RWPE2 (cell line): ENCODE results near the gene PPAT.

Experiments
- ATAC-seq: fragments of 200-7000 bp; cut with Tn5 transposase; 3 replicates; pipeline ENCODE4 v1.9.1; 2021; ENCODE audit warnings: low read depth
- DNase-seq: peaks from one replicate; pipeline ENCODE4 v3.0.0-alpha.2; 2020; ENCODE audit warnings: low spot score
- H3K27ac ChIP-seq: fragments of 450-650 bp; 2 replicates; pipeline ENCODE4 v1.5.1; 2017; ENCODE audit warnings: mild to moderate bottlenecking; ENCODE audit not compliant: poor library complexity, severe bottlenecking
- H3K27me3 ChIP-seq: fragments of 250-450 bp; sonication (Bioruptor Pico); 2 replicates; pipeline ENCODE4 v1.5.1; 2021; ENCODE audit warnings: mild to moderate bottlenecking, moderate library complexity; ENCODE audit not compliant: insufficient read depth, poor library complexity, severe bottlenecking
- H3K36me3 ChIP-seq: fragments of 250-450 bp; sonication (Bioruptor Pico); 2 replicates; pipeline ENCODE4 v1.5.1; 2020; ENCODE audit warnings: low read depth, mild to moderate bottlenecking, moderate library complexity
- H3K4me1 ChIP-seq: fragments of 250-450 bp; sonication (Bioruptor Pico); 2 replicates; pipeline ENCODE4 v1.5.1; 2021; ENCODE audit warnings: mild to moderate bottlenecking, moderate library complexity; ENCODE audit not compliant: insufficient read depth, poor library complexity, severe bottlenecking
- H3K4me3 ChIP-seq: fragments of 250-450 bp; sonication (Bioruptor Pico); 2 replicates; pipeline ENCODE4 v1.5.1; 2021; ENCODE audit warnings: mild to moderate bottlenecking, moderate library complexity; ENCODE audit not compliant: severe bottlenecking
- H3K9me3 ChIP-seq: fragments of 250-450 bp; sonication (Bioruptor Pico); 2 replicates; pipeline ENCODE4 v1.5.1; 2021; ENCODE audit warnings: mild to moderate bottlenecking, moderate library complexity; ENCODE audit not compliant: severe bottlenecking
- CTCF ChIP-seq: fragments of 450-650 bp; IDR thresholded peaks from one replicate; pipeline ENCODE4 v1.5.1; 2017; ENCODE audit warnings: mild to moderate bottlenecking, moderate library complexity; ENCODE audit not compliant: poor library complexity, severe bottlenecking

The PPAT gene

GRCh38 chr4:56434599-56435139, 746 bp downstream of the PPAT start:
- H3K36me3 ChIP-seq: peaks cover 15% of the 10 kb centered on the region
- TF ChIP-seq CTCF: no peak
- peak overlapping the region; percentile 73 for H3K27ac ChIP-seq
- peak overlapping the region; percentile 81 for H3K4me3 ChIP-seq
- peaks cover 10% of the 10 kb centered on the region for H3K4me1 ChIP-seq
- no peaks in the 10 kb centered on the region for H3K27me3 ChIP-seq
- DNase-seq (peak; percentile 73), ATAC-seq (peak; percentile 52)
- no peaks in the 10 kb centered on the region for H3K9me3 ChIP-seq

- no peak for TF ChIP-seq CTCF
- no peak overlapping the region for H3K4me3 ChIP-seq
These were observed 2.1 kb downstream of the PPAT start for GRCh38 chr4:56433280-56433679.

GRCh38 chr4:56430203-56430602, 5.2 kb downstream of the PPAT start:
- no peak for TF ChIP-seq CTCF
- no peaks in the 10 kb centered on the region for H3K27me3 ChIP-seq
- DNase-seq: no peak
- H3K27ac ChIP-seq: no peak overlapping the region
- H3K4me3 ChIP-seq: no peak overlapping the region
- ATAC-seq: no peak
- no peaks in the 10 kb centered on the region for H3K9me3 ChIP-seq
- H3K4me1 ChIP-seq: peaks cover 1% of the 10 kb centered on the region
- H3K36me3 ChIP-seq: peaks cover 7% of the 10 kb centered on the region; the same call in 1 of the 2 replicates

More at GRCh38 chr4:56433280-56433679, 2.1 kb downstream of the PPAT start:
- Histone ChIP-seq H3K36me3 (peaks cover 5% of the 10 kb centered on the region; the same call in 1 of the 2 replicates), H3K27ac (no peak overlapping the region), H3K4me1 (peaks cover 3% of the 10 kb centered on the region), H3K27me3 (no peaks in the 10 kb centered on the region), H3K9me3 (no peaks in the 10 kb centered on the region)
- DNase-seq: no peak
- no peak for ATAC-seq

GRCh38 chr4:56427179-56427578, 8.2 kb downstream of the PPAT start:
- Histone ChIP-seq H3K9me3 (no peaks in the 10 kb centered on the region), H3K27me3 (no peaks in the 10 kb centered on the region), H3K4me3 (no peak overlapping the region), H3K27ac (no peak overlapping the region), H3K36me3 (peaks cover 7% of the 10 kb centered on the region; the same call in 1 of the 2 replicates), H3K4me1 (peaks cover 4% of the 10 kb centered on the region)
- no peak for ATAC-seq
- TF ChIP-seq CTCF: no peak
- DNase-seq: no peak

GRCh38 chr4:56426273-56426672, 9.1 kb downstream of the PPAT start:
- no peak for ATAC-seq
- Histone ChIP-seq H3K4me1 (peaks cover 4% of the 10 kb centered on the region), H3K27ac (no peak overlapping the region), H3K4me3 (no peak overlapping the region), H3K9me3 (no peaks in the 10 kb centered on the region), H3K36me3 (peaks cover 7% of the 10 kb centered on the region; the same call in 1 of the 2 replicates), H3K27me3 (no peaks in the 10 kb centered on the region)
- TF ChIP-seq CTCF: no peak
- DNase-seq: no peak
